ENCODE results near the gene SHOC2. TPM values are rescaled to one million over a fixed set of nuclear protein-coding genes. Genes with fewer than 3 reads are reported as not detected.

The SHOC2 gene
- total RNA-seq, 4 donors from 2014 or later: 28.4 to 41.9 (median 36.2) TPM

GRCh38 chr10:110965216-110965615 lies 45.8 kb downstream of the SHOC2 start:
- intact Hi-C loops (cut with DNase I; ENCODE audit: low total_unique reads): no loop called here
- no peak for DNase-seq (ENCODE audit: low spot score in 2 of 2)
- TF ChIP-seq POLR2A (IDR thresholded peaks at IDR 0.05) (no peak), CTCF (IDR thresholded peaks at IDR 0.05) (no peak)
- no peak overlapping the region for H3K4me3 ChIP-seq (ENCODE audit: low read depth, poor library complexity, severe bottlenecking)

DNA sequence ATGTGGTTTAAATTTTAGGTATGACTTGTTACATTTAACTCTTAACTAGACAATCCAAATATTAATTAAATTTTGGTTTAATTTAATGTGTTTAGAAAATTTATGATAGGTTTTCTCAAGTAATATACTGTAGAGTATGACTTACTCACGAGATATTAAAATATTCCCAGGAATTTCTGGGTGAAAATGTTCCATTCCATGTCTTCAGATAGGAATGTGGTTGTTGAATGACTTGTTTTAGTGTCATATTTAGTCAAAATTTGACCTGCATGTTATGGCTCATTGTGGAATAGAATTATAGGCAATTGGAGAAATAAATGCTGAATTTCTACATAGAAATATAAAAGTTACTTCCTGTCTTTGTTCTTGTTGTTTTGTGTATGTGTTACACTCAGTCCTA lies 46.7 kb downstream of the SHOC2 start:
- no peak for TF ChIP-seq POLR2A (IDR thresholded peaks at IDR 0.05)
- TF ChIP-seq CTCF (IDR thresholded peaks at IDR 0.05): no peak
- H3K4me3 ChIP-seq (ENCODE audit: low read depth, poor library complexity, severe bottlenecking): no peak overlapping the region
- DNase-seq (ENCODE audit: low spot score in 2 of 2): no peak
- WGBS, 2 donors: 87 to 90% methylated on average over 1 of the region's 1 CpG
- intact Hi-C loops (cut with DNase I; ENCODE audit: low total_unique reads): no loop called here

DNA sequence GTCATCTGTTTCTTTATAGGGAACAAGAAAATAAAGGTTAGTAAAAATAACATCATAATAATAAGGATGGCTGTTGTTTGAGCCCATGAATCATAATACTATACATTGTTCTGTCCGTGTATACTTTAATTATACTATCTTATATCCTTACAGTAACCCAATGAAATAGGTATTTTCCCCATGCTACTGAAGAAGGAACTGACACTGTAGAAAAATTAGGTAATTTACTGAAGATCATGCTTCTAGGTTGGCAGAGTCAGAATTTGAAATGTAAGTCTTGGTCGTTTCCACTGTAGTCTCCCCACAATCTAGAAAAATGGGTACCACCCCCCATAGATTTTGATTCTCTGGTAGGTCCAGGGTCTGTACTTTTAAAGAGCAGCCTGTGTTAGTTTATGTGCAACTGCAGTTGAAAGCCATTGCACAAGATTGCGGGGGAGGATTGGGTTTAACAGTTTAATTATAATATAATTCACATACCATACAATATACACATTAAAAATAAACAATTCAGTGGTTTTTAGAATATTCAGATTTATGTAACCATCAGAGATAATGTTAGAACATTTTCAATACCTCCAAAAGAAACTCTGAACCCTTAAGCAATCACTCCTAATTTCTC lies 47.7 kb downstream of the SHOC2 start:
- DNase-seq (ENCODE audit: low spot score in 2 of 2): no peak
- H3K4me3 ChIP-seq (ENCODE audit: low read depth, poor library complexity, severe bottlenecking): no peak overlapping the region
- intact Hi-C loops (cut with DNase I; ENCODE audit: low total_unique reads): no loop called here
- 79 to 86% methylated on average over 3 of the region's 3 CpGs for WGBS, 2 donors
- TF ChIP-seq POLR2A (IDR thresholded peaks at IDR 0.05): no peak
- TF ChIP-seq CTCF (IDR thresholded peaks at IDR 0.05): no peak

DNA sequence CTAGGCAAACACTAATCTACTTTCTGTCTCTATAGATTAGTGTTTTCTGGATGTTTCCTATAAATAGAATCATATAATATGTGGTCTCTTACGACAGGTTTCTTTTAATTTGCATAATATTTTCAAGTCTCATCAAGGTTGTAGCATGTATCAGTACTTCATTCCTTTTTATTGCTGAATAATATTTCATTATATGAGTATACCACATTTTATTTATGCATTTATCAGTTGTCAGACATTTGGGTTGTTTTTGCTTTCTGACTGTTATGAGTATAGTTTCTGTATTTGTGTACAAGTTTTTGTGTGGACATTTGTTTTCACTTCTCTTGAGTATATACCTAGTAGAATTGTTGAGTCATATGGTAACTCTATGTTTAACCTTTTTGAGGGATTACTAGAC lies 48.2 kb downstream of the SHOC2 start:
- WGBS, 2 donors: 0% methylated on average over 1 of the region's 1 CpG
- H3K4me3 ChIP-seq (ENCODE audit: low read depth, poor library complexity, severe bottlenecking): no peak overlapping the region
- TF ChIP-seq CTCF (IDR thresholded peaks at IDR 0.05): no peak
- intact Hi-C loops (cut with DNase I; ENCODE audit: low total_unique reads): no loop called here
- DNase-seq (ENCODE audit: low spot score in 2 of 2): no peak

GRCh38 chr10:110969183-110969582 lies 49.8 kb downstream of the SHOC2 start:
- no peak overlapping the region for H3K4me3 ChIP-seq (ENCODE audit: low read depth, poor library complexity, severe bottlenecking)
- no peak for DNase-seq (ENCODE audit: low spot score in 2 of 2)
- intact Hi-C loops (cut with DNase I; ENCODE audit: low total_unique reads): no loop called here
- WGBS, 2 donors: 93 to 95% methylated on average over 2 of the region's 2 CpGs
- TF ChIP-seq CTCF (IDR thresholded peaks at IDR 0.05) (no peak), POLR2A (IDR thresholded peaks at IDR 0.05) (no peak)

GRCh38 chr10:110971638-110972037 lies 52.2 kb downstream of the SHOC2 start:
- H3K4me3 ChIP-seq (ENCODE audit: low read depth, poor library complexity, severe bottlenecking): no peak overlapping the region
- TF ChIP-seq CTCF (IDR thresholded peaks at IDR 0.05): no peak
- no peak for TF ChIP-seq POLR2A (IDR thresholded peaks at IDR 0.05)
- intact Hi-C loops (cut with DNase I; ENCODE audit: low total_unique reads): no loop called here
- DNase-seq (ENCODE audit: low spot score in 2 of 2): no peak
